PFSK-1 (cell line): Measurements from ENCODE around the gene CLTRN.
A peak's percentile ranks its signal among the peaks of the same experiment; 100 is the strongest.

Experiments used
- POLR2AphosphoS5 ChIP-seq: IDR thresholded peaks from 2 replicates; pipeline ENCODE4 v1.6.1; 2012; ENCODE audit warnings: low read depth, mild to moderate bottlenecking, control low read depth, low read length, moderate library complexity
- REST ChIP-seq, 2 experiments: IDR thresholded peaks; 2 replicates each; pipeline versions ENCODE4 v1.6.1 to v1.8.0; 2011 to 2012; ENCODE audit warnings: low read depth in 2 of 2, low read length in 2 of 2, control low read depth in 1 of 2, inconsistent platforms in 1 of 2, mild to moderate bottlenecking in 1 of 2, moderate library complexity in 1 of 2; ENCODE audit not compliant: insufficient read depth in 1 of 2
- TAF1 ChIP-seq: IDR thresholded peaks from 2 replicates; pipeline ENCODE4 v1.6.1; 2012; ENCODE audit warnings: low read length, control low read depth, borderline replicate concordance; ENCODE audit not compliant: insufficient read depth

GRCh38 chrX:15675490-15675921 is 10.9 kb upstream of the CLTRN start:
- TF ChIP-seq TAF1 (0 out of 2 replicates have a peak, but pooled peaks have one; percentile 25), REST (IDR thresholded peaks at IDR 0.05; ENCODE audit: insufficient read depth in 1 of 2, low read depth in 2 of 2, low read length in 2 of 2) (no peak), POLR2AphosphoS5 (no peak; the same call in 1 of the 2 replicates)
